Tibial nerve (tissue), 4 donors: ENCODE measurements around the gene VSIG10. TPM values are rescaled to one million over a fixed set of nuclear protein-coding genes. Genes with fewer than 3 reads are reported as not detected.

Experiments
- DNase-seq, 2 donors: peaks; one replicate each; pipeline ENCODE4 v3.0.0-alpha.2; 2019; ENCODE audit warnings: low spot score in 2 of 2
- H3K27ac ChIP-seq, 4 donors: fragments of 200-600 bp; sonication (generic) in 3 of 4; one replicate each; pipeline ENCODE4 v1.5.1; 2017 to 2019; ENCODE audit warnings: mild to moderate bottlenecking in 1 of 4
- H3K27me3 ChIP-seq, 2 donors: fragments of 200-600 bp; sonication (generic) in 1 of 2; one replicate each; pipeline versions ENCODE4 v1.5.1 to v1.6.0; 2017 to 2019
- H3K36me3 ChIP-seq, 3 donors: fragments of 200-600 bp; sonication (generic); one replicate each; pipeline ENCODE4 v1.5.1; 2018 to 2019
- H3K4me1 ChIP-seq, 4 donors: fragments of 200-600 bp; sonication (generic) in 3 of 4; one replicate each; pipeline ENCODE4 v1.5.1; 2017 to 2019
- H3K4me3 ChIP-seq, 4 donors: fragments of 200-600 bp; sonication (generic) in 3 of 4; one replicate each; pipeline ENCODE4 v1.5.1; 2017 to 2019; ENCODE audit warnings: mild to moderate bottlenecking in 1 of 4, moderate library complexity in 1 of 4
- H3K9me3 ChIP-seq, 4 donors: fragments of 200-600 bp; sonication (generic) in 3 of 4; one replicate each; pipeline ENCODE4 v1.5.1; 2017 to 2019
- EP300 ChIP-seq, 2 donors: sonication (generic); formaldehyde crosslinking; IDR thresholded peaks; one replicate each; pipeline ENCODE4 v1.6.1; 2017; ENCODE audit warnings: antibody characterized with exemption in 2 of 2, mild to moderate bottlenecking in 1 of 2
- POLR2A ChIP-seq, 2 donors: fragments of 450-650 bp; IDR thresholded peaks; one replicate each; pipeline ENCODE4 v1.6.1; 2017; ENCODE audit warnings: antibody characterized with exemption in 2 of 2, mild to moderate bottlenecking in 2 of 2, moderate library complexity in 2 of 2
- WGBS, 2 donors: methylation state at CpG; one replicate each; pipeline ENCODE4 v1.1.5; 2018; 5-methylcytosine and 5-hydroxymethylcytosine counted together
- total RNA-seq, 4 donors: library from RNA; depleted of rRNA; stranded (reverse); fragments of >200 nt; gene quantifications; one replicate each; pipeline ENCODE4 v1.1.0, GENCODE V29; 2016
- TF ChIP-seq, protein P1 (sequence below), 5 experiments: fragments of 200-600 bp in 3 of 5; fragments of 450-650 bp in 2 of 5; sonication (generic) in 3 of 5; IDR thresholded peaks; one replicate each; pipeline ENCODE4 v1.5.1; 2016 to 2019; ENCODE audit warnings: antibody characterized with exemption in 5 of 5, mild to moderate bottlenecking in 3 of 5, moderate library complexity in 2 of 5

Gene VSIG10
- total RNA-seq, 4 donors from 2014 or later: 26.8 to 53.1 (median 34.0) TPM

DNA sequence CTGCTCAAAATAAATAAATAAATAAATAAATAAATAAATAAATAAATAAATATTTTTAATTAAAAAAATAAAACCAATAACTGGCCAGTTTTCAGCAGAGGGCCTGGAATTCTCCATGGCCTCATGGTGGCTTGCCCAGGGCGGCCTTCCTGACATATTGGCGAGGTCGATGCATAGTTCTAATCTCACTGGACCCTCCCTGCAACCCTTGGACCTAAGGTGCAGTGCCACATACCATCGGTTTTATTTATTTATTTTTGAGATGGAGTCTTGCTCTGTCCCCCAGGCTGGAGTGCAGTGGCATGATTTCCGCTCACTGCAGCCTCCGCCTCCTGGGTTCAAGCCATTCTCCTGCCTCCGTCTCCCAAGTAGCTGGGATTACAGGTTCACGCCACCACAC is 3.9 kb upstream of the VSIG10 start:
- WGBS, 2 donors: 92 to 93% methylated on average over 8 of the region's 8 CpGs
- Histone ChIP-seq H3K9me3 (no peaks in the 10 kb centered on the region), H3K36me3 (no peaks in the 10 kb centered on the region), H3K27me3 (no peaks in the 10 kb centered on the region), H3K4me1 (peaks cover 0 to 12% (median 4%) of the 10 kb centered on the region in 4 donors), H3K27ac (no peak overlapping the region), H3K4me3 (no peak overlapping the region)
- no peak for DNase-seq
- TF ChIP-seq, protein P1, sequence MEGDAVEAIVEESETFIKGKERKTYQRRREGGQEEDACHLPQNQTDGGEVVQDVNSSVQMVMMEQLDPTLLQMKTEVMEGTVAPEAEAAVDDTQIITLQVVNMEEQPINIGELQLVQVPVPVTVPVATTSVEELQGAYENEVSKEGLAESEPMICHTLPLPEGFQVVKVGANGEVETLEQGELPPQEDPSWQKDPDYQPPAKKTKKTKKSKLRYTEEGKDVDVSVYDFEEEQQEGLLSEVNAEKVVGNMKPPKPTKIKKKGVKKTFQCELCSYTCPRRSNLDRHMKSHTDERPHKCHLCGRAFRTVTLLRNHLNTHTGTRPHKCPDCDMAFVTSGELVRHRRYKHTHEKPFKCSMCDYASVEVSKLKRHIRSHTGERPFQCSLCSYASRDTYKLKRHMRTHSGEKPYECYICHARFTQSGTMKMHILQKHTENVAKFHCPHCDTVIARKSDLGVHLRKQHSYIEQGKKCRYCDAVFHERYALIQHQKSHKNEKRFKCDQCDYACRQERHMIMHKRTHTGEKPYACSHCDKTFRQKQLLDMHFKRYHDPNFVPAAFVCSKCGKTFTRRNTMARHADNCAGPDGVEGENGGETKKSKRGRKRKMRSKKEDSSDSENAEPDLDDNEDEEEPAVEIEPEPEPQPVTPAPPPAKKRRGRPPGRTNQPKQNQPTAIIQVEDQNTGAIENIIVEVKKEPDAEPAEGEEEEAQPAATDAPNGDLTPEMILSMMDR (IDR thresholded peaks at IDR 0.05): no peak
- no peak for TF ChIP-seq EP300 (IDR thresholded peaks at IDR 0.05)
- no peak for TF ChIP-seq POLR2A (IDR thresholded peaks at IDR 0.05)

DNA sequence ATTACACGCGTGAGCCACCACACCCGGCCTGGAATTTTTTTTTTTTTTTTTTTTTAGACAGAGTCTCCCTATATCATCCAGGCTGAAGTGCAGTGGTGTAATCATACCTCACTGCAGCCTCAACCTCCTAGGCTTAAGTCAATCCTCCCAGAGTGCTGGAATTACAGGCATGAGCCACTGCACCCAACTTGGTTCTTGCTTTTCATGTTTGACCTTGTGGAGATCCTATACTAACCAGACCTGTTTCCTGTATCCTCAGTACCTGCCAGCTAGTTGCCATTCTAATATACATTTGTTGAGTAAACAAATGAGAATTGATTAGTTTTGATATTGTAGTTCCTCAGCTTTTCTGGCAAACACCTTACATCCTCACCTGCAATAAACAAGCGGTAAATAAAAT is 3.2 kb upstream of the VSIG10 start:
- Histone ChIP-seq H3K27ac (no peak overlapping the region), H3K4me3 (no peak overlapping the region), H3K36me3 (no peaks in the 10 kb centered on the region), H3K9me3 (no peaks in the 10 kb centered on the region), H3K27me3 (no peaks in the 10 kb centered on the region), H3K4me1 (peaks cover 0 to 16% (median 4%) of the 10 kb centered on the region in 4 donors)
- TF ChIP-seq, protein P1 (IDR thresholded peaks at IDR 0.05): no peak
- TF ChIP-seq POLR2A (IDR thresholded peaks at IDR 0.05) (no peak), EP300 (IDR thresholded peaks at IDR 0.05) (no peak)
- 88 to 89% methylated on average over 4 of the region's 4 CpGs for WGBS, 2 donors
- no peak for DNase-seq

DNA sequence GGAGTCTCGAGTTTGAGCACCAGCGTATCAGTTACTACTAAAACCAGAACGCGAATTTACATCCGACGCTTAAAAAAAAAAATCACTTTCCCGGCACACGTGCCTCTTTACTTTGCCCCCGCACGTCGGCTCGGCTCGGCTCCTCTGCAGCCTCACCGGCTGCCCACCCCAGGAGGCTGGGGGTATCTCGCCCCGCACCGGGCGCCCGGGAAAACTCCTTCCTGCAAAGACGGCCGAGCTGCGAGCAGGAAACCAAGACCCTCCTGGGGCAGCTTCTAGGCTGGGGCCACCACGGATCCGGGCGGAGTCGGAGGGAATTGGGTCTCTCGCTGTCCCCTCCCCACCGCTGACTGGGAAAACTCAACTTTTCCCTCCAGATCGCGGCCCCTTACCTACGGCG is 610 bp downstream of the VSIG10 start:
- no peaks in the 10 kb centered on the region for H3K27me3 ChIP-seq
- WGBS, 2 donors: 0 to 1% methylated on average over 27 to 32 of the region's 32 CpGs
- DNase-seq: no peak
- peak overlapping the region; percentile 72 to 86 (median 80) for H3K27ac ChIP-seq
- no peaks in the 10 kb centered on the region for H3K36me3 ChIP-seq
- peak overlapping the region; percentile 65 to 87 (median 75) for H3K4me3 ChIP-seq
- H3K4me1 ChIP-seq: peaks cover 0 to 16% (median 4%) of the 10 kb centered on the region in 4 donors
- TF ChIP-seq POLR2A (IDR thresholded peaks at IDR 0.05) (no peak), EP300 (IDR thresholded peaks at IDR 0.05) (no peak)
- TF ChIP-seq, protein P1 (IDR thresholded peaks at IDR 0.05): no peak
- no peaks in the 10 kb centered on the region for H3K9me3 ChIP-seq

DNA sequence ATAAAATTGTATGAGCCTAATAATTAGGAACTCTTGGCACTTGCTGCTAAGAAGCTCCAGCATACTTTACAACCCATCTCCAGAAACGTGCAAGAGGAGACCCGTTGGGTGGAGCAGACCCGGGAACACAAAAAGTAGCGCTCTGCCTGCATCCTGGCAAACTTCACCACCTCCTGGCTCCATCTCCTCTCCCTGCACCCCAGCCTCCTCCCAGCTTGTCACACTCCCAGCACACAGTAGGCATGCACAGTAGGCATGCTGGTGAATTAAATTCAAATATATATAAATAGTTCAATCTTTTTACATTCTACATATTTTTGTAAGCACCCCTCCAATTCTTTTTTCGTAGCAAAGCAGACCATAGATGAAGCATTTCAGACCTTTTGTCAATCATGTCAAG is 1.2 kb downstream of the VSIG10 start:
- 31 to 34% methylated on average over 5 of the region's 5 CpGs for WGBS, 2 donors
- peaks cover 0 to 16% (median 4%) of the 10 kb centered on the region in 4 donors for H3K4me1 ChIP-seq
- TF ChIP-seq EP300 (IDR thresholded peaks at IDR 0.05) (no peak), POLR2A (IDR thresholded peaks at IDR 0.05) (no peak)
- TF ChIP-seq, protein P1 (IDR thresholded peaks at IDR 0.05): no peak
- H3K27ac ChIP-seq: peak overlapping the region in 2 of 4 donors; percentile 84 to 86
- no peaks in the 10 kb centered on the region for H3K27me3 ChIP-seq
- no peak for DNase-seq
- H3K36me3 ChIP-seq: no peaks in the 10 kb centered on the region
- H3K9me3 ChIP-seq: no peaks in the 10 kb centered on the region
- peak overlapping the region; percentile 65 to 87 (median 75) for H3K4me3 ChIP-seq

DNA sequence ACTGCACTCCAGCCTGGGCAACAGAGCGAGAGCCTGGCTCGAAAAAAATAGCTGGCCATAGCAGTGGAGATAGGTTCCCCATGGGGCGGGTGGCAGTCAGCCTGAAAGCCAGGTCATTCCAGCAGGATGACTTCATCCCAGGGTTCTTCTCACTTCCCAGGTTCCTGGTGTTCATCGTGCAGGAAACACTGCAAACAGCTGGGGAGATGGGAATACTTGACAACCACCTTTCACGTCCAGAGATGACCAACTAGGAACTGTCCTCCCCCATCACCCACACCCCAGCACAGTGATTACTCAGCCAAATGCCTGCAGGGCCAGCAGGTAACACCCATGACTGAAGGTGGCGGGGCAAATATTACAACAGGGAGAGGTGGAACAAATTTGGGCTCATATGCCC is 1.7 kb downstream of the VSIG10 start:
- H3K27me3 ChIP-seq: no peaks in the 10 kb centered on the region
- no peaks in the 10 kb centered on the region for H3K9me3 ChIP-seq
- H3K4me1 ChIP-seq: peaks cover 0 to 16% (median 4%) of the 10 kb centered on the region in 4 donors
- H3K4me3 ChIP-seq: no peak overlapping the region
- 85 to 100% methylated on average over 1 to 6 of the region's 6 CpGs for WGBS, 2 donors
- no peak for DNase-seq
- TF ChIP-seq POLR2A (IDR thresholded peaks at IDR 0.05) (no peak), EP300 (IDR thresholded peaks at IDR 0.05) (no peak)
- TF ChIP-seq, protein P1 (IDR thresholded peaks at IDR 0.05): no peak
- H3K36me3 ChIP-seq: no peaks in the 10 kb centered on the region
- no peak overlapping the region for H3K27ac ChIP-seq
